NCI-H2029 treated with DMSO at 0.1 percent for 48 hours (cell line): ENCODE data around the gene GOLGA6D.
"Not testable (repeated sequence)": the region's sequence is repeated elsewhere in the genome, so short reads cannot be mapped to it uniquely, and the experiment has no call there.

Experiments used
- DNase-seq: peaks from one replicate; lab custom pipeline; 2025; lab: John Stamatoyannopoulos, UW

GOLGA6D gene

GRCh38 chr15:75293660-75294059 is 11.0 kb downstream of the GOLGA6D start:
- DNase-seq = not testable (repeated sequence)

- not testable (repeated sequence) for DNase-seq
Measured at GRCh38 chr15:75298541-75299310, 16.1 kb downstream of the GOLGA6D start.

GRCh38 chr15:75299311-75299688 is 16.7 kb downstream of the GOLGA6D start:
- not testable (repeated sequence) for DNase-seq

GRCh38 chr15:75300026-75300425 is 17.4 kb downstream of the GOLGA6D start:
- DNase-seq = not testable (repeated sequence)

- DNase-seq = no peak
Measured at GRCh38 chr15:75302318-75302717, 19.7 kb downstream of the GOLGA6D start.

GRCh38 chr15:75302753-75303152 is 20.1 kb downstream of the GOLGA6D start:
- DNase-seq = not testable (repeated sequence)

GRCh38 chr15:75306188-75306587 is 23.6 kb downstream of the GOLGA6D start:
- no peak for DNase-seq

GRCh38 chr15:75307778-75308390 is 25.2 kb downstream of the GOLGA6D start:
- DNase-seq = no peak

- no peak for DNase-seq
Measured at GRCh38 chr15:75309711-75310110, 27.1 kb downstream of the GOLGA6D start.

GRCh38 chr15:75312548-75312947 is 29.9 kb downstream of the GOLGA6D start:
- not testable (repeated sequence) for DNase-seq

GRCh38 chr15:75313116-75313845 is 30.6 kb downstream of the GOLGA6D start:
- DNase-seq = no peak

GRCh38 chr15:75314552-75315290 is 32.1 kb downstream of the GOLGA6D start:
- DNase-seq = no peak

GRCh38 chr15:75319231-75319897 is 36.7 kb downstream of the GOLGA6D start:
- not testable (repeated sequence) for DNase-seq

- DNase-seq = no peak
Measured at GRCh38 chr15:75321711-75322110, 39.1 kb downstream of the GOLGA6D start.

- no peak for DNase-seq
Measured at GRCh38 chr15:75325922-75326321, 43.3 kb downstream of the GOLGA6D start.

- DNase-seq = no peak
Measured at GRCh38 chr15:75327005-75327404, 44.4 kb downstream of the GOLGA6D start.

GRCh38 chr15:75327491-75327890 is 44.9 kb downstream of the GOLGA6D start:
- DNase-seq = no peak

- no peak for DNase-seq
Measured at GRCh38 chr15:75328493-75329314, 46.1 kb downstream of the GOLGA6D start.

GRCh38 chr15:75329571-75329970 is 46.9 kb downstream of the GOLGA6D start:
- DNase-seq = no peak

- DNase-seq = not testable (repeated sequence)
Measured at GRCh38 chr15:75332093-75332492, 49.5 kb downstream of the GOLGA6D start.
